HG02852 (cell line): ENCODE results near the gene GRK5.
"Not testable (repeated sequence)": the region's sequence is repeated elsewhere in the genome, so short reads cannot be mapped to it uniquely, and the experiment has no call there.

Experiments
- ATAC-seq: cut with Tn5 transposase; IDR thresholded peaks from one replicate; pipeline ENCODE4 v1.9.1; 2021; ENCODE audit warnings: mild to moderate bottlenecking, moderate library complexity; ENCODE audit not compliant: unreplicated experiment

The GRK5 gene

DNA sequence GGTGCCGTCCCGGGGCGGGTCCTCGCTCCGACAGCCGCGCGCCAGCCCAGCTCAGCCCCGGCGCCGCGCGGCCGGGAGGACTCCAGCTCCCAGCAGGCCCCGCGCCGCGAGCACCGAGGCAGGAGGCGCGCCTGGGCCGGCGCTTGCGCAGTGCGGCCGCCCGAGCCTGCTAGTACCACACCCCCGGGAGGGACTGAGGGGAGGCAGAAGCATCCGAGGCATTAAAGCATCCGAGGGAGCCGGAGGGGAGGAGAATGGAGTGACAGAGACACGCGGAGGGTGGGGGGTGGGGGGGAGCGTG lies at the start of gene GRK5:
Gene GRK5, plus strand, starts transcription at position 206 of the 301 bp plus-strand sequence. CDS start 347 bp downstream, outside the sequence.
- peak; percentile 69 for ATAC-seq

GRCh38 chr10:119159332-119159731 lies 48.0 kb upstream of the GRK5 start:
- no peak for ATAC-seq

DNA sequence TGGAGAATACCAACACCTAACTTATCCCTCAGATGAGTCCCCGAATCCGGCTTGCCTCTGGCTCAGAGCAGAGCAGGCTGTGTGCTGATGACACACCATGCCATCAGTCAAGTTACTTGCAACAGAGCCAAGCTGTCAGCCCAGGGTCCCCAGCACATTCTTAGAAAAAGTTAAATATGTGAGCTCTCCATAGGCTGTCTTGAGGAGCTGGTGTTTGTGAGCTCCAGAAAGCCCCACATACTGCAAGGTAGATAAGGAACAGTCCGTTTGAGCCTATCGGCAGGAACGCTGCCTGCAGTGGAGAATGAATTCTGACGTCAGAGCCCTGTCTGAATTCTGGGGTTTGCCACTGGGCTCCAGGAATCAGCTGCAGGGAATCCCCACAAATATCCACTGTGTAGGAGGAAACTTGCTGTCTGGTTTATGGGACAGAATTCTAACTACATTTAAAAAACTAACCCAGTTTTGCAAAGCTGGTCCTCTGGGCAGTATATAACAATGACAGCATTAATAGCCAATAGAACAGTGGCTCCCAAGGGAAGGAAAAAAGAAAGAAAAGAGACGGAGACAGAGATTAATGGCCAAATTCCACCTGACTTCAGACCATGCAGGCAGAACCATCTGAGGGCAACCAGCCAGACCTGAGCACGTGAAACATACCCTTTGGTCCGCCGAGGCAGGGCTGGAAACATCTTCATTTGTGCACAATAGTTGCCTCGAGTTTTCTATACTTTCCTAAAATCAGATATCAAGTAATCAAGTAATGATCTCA lies 45.5 kb upstream of the GRK5 start:
- ATAC-seq = no peak

- ATAC-seq = no peak
Observed at GRCh38 chr10:119162452-119163092, 44.8 kb upstream of the GRK5 start.

- ATAC-seq = peak; percentile 88
Observed at GRCh38 chr10:119165171-119166117, 41.9 kb upstream of the GRK5 start, which contains the start of gene SFXN4. TSS of gene SFXN4 (minus strand) at chr10:119165714. CDS start at chr10:119165647, 67 bp downstream.

DNA sequence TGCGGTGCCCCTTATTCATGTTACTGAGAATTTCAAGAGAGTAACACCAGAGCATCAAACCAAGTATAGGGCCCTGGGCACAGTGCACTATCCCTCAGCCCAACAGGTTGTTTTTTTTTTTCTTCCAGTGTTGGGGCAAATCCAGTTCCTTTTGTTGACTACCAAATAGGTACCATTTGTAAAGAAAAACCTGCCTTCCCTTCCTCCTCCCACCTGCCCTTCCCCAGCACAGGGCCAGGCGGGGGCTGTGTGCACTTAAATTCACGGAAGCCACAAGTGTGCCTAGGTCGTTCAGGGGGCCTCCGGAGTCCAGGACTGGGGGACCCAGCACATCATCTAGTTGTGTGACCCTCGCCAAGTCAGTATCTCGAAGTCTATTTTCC lies 41.3 kb upstream of the GRK5 start:
- peak; percentile 3 for ATAC-seq

DNA sequence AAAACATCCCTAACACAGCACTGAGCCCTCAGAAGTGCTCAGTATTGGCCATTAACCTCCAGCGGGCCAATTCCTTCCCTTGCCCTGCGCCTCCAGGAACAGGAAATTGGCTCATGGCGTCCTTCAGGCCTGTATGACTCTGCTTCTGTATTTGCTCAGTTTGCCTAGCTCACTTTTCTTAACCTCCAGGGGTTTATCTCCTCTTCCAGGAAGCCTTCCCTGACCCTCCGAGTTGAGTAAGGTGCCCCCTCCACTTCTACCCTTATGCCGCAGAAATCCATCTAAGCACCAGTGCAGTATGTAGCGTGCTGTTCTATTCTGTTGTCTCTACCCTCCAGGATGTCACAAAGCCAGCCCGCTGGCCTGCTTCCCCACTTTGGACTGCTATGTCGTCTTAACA lies 40.8 kb upstream of the GRK5 start:
- ATAC-seq = no peak

DNA sequence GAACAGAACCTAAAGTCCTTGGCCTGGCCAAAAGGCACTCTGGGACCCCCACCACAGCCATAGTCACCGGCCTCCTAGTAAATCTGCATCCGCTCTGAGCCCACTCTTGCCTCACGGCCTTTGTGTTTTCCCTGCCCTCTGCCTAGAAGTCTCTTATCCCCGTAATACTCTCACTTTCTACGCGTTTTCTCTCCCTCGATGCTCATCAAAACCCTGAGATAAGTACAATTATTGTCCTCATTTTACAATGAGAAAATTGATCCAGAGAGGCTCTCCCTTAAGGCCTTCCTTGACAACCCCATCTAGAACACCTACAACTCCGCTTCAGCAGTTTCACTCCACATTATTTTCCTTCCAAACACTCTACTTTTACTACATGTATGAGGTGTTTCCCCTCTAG lies 40.3 kb upstream of the GRK5 start:
- ATAC-seq = no peak

GRCh38 chr10:119174109-119174508 lies 33.3 kb upstream of the GRK5 start:
- no peak for ATAC-seq

- no peak for ATAC-seq
Observed at GRCh38 chr10:119176166-119176565, 31.2 kb upstream of the GRK5 start.

GRCh38 chr10:119177708-119178371 lies 29.5 kb upstream of the GRK5 start:
- peak; percentile 22 for ATAC-seq

DNA sequence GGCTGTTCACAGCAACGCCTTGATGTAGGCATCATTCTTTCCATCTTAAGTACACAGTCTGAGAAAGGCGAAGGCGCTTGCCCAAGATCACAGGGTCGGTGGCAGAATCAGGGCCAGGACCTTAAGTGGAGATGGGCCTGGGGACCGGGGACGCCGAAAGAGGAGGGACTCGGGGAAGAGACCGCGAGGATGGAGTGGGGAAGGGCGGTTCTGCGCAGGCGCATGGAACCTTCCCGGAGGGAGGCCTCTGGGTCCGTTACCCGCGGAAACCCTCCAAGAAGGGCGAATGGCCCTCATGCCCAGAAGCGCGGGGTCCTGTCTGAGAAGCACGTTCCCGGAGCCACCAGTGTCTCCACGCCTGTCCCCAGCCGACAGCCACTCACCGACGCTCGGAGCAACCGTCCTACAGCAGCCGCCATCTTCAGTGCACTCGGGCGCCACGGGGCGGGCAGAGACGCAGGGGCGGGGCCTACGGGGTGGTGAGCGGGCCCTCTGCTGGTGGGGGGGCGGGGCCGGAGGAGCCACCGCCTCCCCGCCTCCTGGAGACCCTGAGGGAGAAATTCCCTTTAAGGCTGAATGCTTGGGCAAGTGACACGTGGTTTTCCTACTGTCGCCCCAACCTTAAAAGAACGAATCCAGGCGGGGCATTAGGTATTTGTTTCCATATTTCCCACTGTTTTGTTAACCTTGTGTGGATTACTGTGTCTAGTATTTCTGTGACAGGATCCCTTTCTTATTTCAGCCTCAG lies 28.8 kb upstream of the GRK5 start, which contains the start of gene PRDX3:
Gene PRDX3, minus strand, starts transcription at position 441 of the 748 bp plus-strand sequence. Its CDS starts 22 bp downstream, at position 419.
- ATAC-seq = peak; percentile 86

GRCh38 chr10:119180850-119181400 lies 26.4 kb upstream of the GRK5 start:
- not testable (repeated sequence) for ATAC-seq

DNA sequence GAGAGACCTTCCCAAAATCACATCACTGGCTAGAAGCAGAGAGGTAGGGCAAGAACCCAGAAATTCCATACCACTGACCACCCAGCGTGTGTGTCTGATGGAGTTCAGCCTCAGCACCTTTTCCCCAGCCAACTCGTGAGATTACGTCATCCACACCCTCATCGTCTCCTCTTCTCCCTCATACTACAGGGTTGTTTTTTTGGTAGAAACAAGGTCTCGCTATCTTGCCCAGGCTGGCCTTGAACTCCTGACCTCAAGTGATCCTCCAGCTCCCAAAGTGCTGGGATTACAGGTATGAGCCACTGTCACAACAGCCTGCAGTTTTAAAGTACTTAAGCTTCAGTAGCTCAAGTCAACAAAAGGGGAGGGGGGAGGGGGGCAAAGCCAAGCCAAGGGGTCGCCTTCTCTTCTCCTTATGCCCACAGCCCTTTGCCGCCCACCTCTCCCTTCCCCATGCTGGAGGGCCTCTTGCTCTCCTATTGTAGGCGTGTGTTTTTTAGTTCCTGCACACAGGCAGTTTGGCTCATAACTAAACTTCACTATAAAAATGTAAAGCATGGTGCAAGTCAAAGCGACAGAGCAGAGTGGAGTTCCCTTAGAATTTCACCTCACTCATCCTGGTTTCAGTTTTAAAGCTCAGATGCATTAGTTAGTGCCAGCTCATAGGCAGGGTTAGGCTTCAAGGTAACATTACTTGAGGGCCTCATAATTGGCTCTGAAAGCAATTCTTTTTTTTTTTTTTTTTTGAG lies 23.5 kb upstream of the GRK5 start:
- no peak for ATAC-seq

- ATAC-seq = no peak
Observed at GRCh38 chr10:119189811-119190282, 17.5 kb upstream of the GRK5 start.

DNA sequence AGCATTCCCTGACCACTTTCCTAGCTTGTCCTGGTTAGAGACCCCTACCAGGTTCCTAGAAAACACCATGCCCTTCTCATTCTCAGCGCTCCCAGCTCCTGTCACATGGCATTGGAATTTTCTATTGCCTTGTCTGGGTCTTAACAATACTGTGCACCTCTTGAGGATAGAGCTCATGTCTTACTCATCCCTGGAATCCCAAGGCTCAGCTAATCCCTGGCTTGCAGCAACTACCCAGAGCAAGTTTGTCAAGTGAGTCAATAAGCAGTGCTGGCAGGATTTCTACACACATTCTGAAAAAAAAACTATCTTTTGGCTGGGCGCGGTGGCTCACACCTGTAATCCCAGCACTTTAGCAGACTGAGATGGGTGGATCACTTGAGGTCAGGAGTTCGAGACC lies 17.0 kb upstream of the GRK5 start:
- no peak for ATAC-seq

GRCh38 chr10:119190954-119191785 lies 16.2 kb upstream of the GRK5 start:
- no peak for ATAC-seq

- ATAC-seq = no peak
Observed at GRCh38 chr10:119191881-119192280, 15.5 kb upstream of the GRK5 start.
